Glomerular endothelial cell (primary cell): Measurements from ENCODE around the gene CTIF. TPM values are rescaled to one million over a fixed set of nuclear protein-coding genes. Genes with fewer than 3 reads are reported as not detected.
A peak's percentile ranks its signal among the peaks of the same experiment; 100 is the strongest.
"Not testable (repeated sequence)": the region's sequence is repeated elsewhere in the genome, so short reads cannot be mapped to it uniquely, and the experiment has no call there.

Experiments used
- DNase-seq: peaks from one replicate; pipeline ENCODE4 v3.0.0-alpha.2; 2011; ENCODE audit warnings: low read depth, low spot score; ENCODE audit errors: extremely low read depth
- total RNA-seq: library from RNA; depleted of rRNA; stranded (reverse); fragments of >200 nt; gene quantifications from 2 replicates; pipeline ENCODE4 v1.2.3, GENCODE V29; 2015

The CTIF gene
- total RNA-seq, 1 donor from 2014 or later, result 55.4 TPM

DNA sequence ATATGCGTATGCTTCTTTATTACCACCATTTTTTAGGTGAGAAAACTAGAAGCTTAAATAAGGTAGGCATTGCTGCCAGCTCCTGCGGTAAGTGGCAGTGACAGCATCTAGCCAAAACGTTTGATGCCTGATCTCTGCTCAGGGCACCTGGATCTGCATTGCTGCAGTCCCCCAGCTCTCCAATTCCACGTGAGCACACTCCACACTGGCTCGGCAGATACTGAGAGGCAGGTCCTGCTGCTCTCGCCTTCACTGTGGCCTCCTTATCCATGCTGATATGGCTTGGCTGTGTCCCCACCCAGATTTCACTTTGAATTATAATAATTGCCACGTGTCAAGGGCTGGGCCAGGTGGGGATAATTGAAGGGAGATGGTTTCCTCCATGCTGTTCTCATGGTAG lies 160.9 kb downstream of the CTIF start:
- DNase-seq, result no peak

GRCh38 chr18:48700446-48700845 lies 161.6 kb downstream of the CTIF start:
- DNase-seq, result no peak

DNA sequence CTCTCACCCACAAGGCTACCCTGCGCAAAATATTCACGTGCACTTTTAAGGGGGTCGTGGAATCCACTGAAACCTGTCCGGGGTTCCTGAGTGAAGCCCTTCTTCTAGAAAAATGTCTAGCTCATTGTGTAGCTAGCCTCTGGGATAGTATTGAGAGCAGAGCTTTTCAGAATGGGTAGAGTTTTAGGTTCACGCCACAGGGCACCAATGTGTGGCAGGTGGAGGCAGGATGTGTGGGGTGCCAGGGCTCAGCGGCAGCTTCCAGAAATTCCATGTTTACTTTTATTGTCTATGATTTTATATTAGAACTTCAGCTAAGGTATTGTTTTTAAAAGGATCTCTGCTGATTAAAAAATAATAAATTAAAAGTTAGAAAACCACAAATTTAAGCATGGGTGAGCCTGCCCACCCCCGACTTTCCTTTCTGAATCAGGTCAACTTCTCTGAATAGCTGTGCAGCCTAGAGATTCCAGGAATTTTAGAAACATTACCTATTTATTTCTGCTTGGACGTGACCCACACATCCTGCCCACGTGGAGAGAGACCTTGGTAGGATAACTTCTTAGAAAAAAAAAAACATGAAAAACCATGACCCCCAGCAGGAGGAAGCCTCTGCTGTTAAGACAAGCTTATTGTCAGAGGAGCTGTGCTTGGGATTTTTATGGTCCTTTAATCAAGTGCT lies 163.7 kb downstream of the CTIF start:
- DNase-seq, result no peak

DNA sequence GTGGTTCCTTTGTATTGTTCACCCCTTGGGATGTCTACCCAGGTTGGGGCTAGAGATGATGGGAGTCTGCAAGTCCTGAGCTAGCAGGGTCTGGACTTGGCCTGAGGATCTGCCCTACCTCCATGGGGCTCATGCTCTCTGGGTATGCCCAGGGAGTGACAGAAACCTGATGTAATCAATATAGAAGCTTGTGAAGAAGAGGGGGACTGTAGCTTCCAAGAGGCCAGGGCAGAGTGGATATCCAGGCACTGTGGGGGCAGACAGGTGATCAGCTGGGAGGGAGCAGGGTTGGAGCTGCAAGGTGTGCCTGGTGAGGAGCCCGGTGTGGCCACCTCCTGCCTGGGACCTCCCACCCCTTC lies 164.2 kb downstream of the CTIF start:
- DNase-seq, result no peak

- no peak for DNase-seq
These were observed 164.6 kb downstream of the CTIF start for GRCh38 chr18:48703418-48703817.

DNA sequence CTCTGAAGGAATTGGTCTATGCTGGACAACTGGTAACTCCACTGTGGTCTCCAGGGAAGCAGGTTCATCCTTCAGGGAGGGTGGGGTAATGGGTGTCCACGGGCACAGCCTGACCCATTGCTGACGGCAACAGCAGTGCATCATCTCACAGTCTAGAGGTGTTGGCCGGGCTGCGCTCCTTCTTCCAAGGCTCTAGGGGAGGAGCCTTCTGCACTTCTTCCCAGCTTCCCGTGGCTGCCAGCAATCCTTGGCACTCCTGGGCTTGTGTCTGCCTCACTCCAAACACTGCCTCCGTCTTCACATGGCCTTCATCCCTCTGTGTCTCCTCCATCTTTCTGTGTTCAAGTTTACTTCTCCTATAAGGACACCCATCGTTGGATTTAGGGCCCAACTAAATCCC lies 166.2 kb downstream of the CTIF start:
- no peak for DNase-seq

DNA sequence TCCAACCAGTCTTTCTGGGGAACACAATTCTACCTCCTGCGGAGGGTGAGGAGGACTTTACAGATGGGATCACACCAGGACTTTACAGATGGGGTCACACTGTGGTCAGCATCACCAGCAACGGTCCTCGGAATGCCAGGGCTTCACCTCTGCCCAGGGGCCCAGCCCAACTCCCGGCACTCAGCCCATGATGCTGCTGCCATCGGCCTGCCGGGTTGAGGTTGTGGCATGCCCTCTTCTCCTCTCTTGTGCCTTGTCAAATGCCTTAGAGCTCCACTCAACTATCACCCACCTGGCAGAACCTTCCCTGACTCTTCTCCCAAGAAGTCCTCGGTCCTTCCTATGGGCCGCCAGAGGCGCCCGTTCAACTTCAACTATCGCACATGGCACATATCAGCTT lies 166.7 kb downstream of the CTIF start:
- no peak for DNase-seq

DNA sequence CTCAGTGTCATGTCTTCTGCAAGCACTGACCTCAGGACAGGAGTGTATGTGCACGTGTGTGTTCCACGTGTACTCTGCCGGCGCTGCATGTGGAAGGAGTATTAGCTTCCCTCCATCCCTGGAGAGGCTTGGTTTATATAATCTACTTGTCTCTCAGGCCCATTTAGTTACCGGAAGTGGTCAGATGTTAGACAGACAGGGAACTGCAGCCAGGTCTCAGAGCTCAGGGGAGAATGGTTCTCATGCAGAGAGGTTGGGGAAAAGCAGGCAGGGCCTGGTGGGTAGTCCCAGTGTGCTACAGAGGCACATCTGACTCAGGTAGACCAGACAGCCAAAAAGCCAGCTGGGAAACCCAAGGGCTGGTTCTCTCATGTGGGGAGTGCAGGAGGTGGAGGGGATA lies 167.9 kb downstream of the CTIF start:
- no peak for DNase-seq

GRCh38 chr18:48707636-48708296 lies 168.9 kb downstream of the CTIF start:
- no peak for DNase-seq

GRCh38 chr18:48708807-48709206 lies 170.0 kb downstream of the CTIF start:
- no peak for DNase-seq

DNA sequence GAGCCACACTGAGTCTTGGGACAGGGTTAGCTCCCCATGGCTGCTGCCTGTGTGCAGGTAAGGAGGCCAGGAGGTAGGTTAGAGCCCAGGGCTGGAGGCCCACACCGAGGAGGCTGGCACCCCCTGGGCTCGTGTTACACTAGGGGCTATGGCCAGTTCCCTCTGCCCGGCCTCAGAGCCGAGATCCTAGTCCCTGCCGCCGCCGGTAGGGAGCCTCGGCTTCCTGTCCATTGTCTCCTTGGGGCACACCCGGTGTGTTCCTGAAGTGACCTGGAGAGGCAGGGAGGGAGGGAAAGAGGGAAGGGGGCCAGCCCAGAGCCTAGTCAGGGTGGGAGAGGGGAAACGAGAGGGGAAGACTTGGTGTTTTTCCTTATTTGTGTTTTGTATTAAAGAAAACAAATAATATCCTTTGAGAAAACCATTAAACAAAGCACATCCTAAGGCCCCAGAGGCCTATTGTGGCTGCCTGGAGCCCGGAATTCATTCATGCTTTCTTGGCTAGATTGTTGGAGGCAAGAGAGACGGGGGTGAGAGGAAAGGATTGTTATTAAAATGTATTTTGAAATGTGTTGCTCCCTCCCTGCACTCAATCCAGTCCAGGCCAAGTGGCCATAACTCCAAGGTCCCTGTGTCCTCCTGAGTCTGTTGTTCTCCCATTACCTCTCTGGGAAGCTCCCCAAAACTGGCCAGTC lies 170.7 kb downstream of the CTIF start:
- DNase-seq, result no peak

GRCh38 chr18:48711651-48712486 lies 173.0 kb downstream of the CTIF start:
- DNase-seq, result peak; percentile 25

DNA sequence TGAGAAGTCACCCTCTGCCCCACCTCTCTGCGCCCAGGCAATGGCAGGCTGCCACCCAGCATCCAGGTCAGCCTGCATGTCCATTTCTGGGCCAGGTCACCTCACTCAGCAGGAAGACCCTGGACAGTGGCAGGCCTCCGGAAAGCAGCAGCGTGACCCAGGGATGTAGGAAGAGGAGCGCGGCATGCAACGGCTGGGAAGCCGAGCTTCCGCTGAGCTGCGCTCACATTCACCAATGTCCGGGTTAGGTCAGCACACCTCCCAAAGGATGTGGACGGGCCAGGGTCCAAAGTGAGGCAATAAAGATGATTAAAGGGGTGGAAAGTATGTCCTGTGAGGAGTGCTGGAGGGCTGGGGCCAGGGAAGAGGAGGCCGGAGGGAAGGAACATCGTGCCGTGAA lies 174.5 kb downstream of the CTIF start:
- DNase-seq, result no peak

- no peak for DNase-seq
These were observed 176.0 kb downstream of the CTIF start for GRCh38 chr18:48714873-48715272.

GRCh38 chr18:48715711-48716361 lies 177.0 kb downstream of the CTIF start:
- DNase-seq, result no peak

GRCh38 chr18:48717227-48717626 lies 178.4 kb downstream of the CTIF start:
- not testable (repeated sequence) for DNase-seq

- no peak for DNase-seq
These were observed 179.6 kb downstream of the CTIF start for GRCh38 chr18:48718251-48718959.

GRCh38 chr18:48719388-48719787 lies 180.6 kb downstream of the CTIF start:
- DNase-seq, result no peak

GRCh38 chr18:48719974-48720654 lies 181.3 kb downstream of the CTIF start:
- DNase-seq, result no peak

DNA sequence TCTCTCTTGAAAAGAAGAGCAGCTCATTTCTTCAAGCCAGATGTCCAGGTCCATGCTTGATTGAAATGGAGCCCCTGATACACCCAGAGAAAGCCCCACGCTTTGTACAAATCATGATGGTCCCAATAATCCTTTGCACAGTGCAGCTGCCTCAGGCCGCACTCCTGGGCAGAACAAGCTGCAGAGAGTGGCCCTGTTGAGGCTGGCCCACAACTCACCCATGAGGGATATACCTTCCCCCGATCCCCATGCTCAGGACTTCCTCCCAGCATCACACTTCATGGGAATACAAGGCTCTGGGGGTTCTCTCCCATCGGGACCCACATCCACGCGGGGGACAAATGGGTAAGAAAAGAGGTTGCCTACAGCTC lies 181.8 kb downstream of the CTIF start:
- no peak for DNase-seq
